ENCODE results near the gene KRT1.
"Not testable (repeated sequence)": the region's sequence is repeated elsewhere in the genome, so short reads cannot be mapped to it uniquely, and the experiment has no call there.

DNA sequence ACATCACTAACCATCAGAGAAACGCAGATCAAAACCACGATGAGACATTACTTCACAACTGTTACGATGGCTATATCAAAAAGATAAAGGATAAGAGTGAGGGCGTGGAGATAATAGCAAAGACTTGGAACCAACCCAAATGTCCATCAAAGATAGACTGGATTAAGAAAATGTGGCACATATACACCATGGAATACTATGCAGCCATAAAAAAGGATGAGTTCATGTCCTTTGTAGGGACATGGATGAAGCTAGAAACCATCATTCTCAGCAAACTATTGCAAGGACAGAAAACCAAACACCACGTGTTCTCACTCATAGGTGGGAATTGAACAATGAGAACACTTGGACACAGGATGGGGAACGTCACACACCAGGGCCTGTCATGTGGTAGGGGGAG, 31.9 kb upstream of the KRT1 start:
- TF ChIP-seq POLR2A (IDR thresholded peaks at IDR 0.05) = not testable (repeated sequence)
- TF ChIP-seq, protein P1, sequence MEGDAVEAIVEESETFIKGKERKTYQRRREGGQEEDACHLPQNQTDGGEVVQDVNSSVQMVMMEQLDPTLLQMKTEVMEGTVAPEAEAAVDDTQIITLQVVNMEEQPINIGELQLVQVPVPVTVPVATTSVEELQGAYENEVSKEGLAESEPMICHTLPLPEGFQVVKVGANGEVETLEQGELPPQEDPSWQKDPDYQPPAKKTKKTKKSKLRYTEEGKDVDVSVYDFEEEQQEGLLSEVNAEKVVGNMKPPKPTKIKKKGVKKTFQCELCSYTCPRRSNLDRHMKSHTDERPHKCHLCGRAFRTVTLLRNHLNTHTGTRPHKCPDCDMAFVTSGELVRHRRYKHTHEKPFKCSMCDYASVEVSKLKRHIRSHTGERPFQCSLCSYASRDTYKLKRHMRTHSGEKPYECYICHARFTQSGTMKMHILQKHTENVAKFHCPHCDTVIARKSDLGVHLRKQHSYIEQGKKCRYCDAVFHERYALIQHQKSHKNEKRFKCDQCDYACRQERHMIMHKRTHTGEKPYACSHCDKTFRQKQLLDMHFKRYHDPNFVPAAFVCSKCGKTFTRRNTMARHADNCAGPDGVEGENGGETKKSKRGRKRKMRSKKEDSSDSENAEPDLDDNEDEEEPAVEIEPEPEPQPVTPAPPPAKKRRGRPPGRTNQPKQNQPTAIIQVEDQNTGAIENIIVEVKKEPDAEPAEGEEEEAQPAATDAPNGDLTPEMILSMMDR (IDR thresholded peaks at IDR 0.05) = not testable (repeated sequence)
